GM10847 (cell line): ENCODE results near the gene JMY.

ENCODE experiments used
- POLR2A ChIP-seq: IDR thresholded peaks from 2 replicates; pipeline ENCODE4 v1.6.1; 2011; ENCODE audit not compliant: insufficient read length; ENCODE audit errors: extremely low read depth

JMY gene, protein sequence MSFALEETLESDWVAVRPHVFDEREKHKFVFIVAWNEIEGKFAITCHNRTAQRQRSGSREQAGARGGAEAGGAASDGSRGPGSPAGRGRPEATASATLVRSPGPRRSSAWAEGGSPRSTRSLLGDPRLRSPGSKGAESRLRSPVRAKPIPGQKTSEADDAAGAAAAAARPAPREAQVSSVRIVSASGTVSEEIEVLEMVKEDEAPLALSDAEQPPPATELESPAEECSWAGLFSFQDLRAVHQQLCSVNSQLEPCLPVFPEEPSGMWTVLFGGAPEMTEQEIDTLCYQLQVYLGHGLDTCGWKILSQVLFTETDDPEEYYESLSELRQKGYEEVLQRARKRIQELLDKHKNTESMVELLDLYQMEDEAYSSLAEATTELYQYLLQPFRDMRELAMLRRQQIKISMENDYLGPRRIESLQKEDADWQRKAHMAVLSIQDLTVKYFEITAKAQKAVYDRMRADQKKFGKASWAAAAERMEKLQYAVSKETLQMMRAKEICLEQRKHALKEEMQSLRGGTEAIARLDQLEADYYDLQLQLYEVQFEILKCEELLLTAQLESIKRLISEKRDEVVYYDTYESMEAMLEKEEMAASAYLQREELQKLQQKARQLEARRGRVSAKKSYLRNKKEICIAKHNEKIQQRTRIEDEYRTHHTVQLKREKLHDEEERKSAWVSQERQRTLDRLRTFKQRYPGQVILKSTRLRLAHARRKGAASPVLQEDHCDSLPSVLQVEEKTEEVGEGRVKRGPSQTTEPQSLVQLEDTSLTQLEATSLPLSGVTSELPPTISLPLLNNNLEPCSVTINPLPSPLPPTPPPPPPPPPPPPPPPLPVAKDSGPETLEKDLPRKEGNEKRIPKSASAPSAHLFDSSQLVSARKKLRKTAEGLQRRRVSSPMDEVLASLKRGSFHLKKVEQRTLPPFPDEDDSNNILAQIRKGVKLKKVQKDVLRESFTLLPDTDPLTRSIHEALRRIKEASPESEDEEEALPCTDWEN

DNA sequence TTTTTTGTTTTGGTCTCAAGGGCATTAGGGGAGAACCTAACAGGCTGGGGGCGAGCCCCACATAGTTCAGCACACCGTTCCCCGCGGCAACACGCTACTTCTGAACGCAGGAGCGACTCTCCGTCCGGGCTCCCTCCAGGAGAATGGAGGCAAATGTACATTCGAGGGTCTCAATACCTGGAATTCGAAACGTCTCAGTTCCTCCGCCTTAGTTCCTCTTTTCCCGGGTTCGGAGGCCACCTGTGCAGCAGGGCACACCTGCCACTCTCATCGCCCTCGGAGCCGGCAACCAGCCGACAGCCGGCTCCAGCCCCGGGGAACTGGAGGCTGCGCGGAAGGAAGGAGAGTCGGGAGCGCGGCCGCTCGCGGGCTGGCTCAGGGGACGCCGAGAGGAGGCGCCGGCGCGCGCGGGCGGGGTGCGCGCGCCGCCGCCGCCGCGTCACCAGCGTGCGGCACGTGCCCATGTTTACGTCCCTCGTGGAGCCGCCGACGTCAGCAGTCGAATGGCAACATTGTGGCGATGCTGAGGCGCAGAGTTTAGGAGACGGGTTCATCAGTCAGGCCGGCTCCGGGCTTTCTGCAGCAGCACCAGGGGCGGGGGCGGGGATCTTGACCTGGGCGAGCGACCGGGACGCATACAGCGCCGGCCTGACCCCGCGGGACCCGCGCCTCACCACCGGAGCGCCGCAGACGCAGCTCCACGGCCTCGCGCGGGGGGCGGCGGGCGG lies at the start of gene JMY:
Gene JMY, plus strand, starts transcription at position 498 of the 728 bp plus-strand sequence. CDS start 520 bp downstream, outside the sequence.
- TF ChIP-seq POLR2A = peak; percentile 77

DNA sequence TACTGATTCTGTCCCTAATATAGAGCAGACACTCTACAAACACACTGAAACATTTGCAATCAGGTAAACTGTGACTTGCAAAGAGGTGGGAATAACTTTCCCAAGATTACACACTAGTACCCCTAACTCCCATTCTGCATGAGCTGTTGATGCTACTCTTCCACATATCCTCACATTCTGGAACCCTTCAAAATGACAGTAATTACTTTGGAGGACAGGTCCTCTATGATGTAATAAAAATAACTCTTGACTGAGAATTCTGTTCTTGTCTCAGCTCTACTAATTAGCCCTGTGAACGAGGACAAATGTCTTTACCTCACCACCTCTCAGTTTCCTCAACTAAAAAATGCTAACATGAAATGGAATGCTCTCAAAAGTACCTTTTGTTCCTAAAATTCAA lies 49.5 kb upstream of the JMY start:
- no peak for TF ChIP-seq POLR2A

- no peak for TF ChIP-seq POLR2A
These were observed 46.3 kb upstream of the JMY start for GRCh38 chr5:79189439-79190234.

DNA sequence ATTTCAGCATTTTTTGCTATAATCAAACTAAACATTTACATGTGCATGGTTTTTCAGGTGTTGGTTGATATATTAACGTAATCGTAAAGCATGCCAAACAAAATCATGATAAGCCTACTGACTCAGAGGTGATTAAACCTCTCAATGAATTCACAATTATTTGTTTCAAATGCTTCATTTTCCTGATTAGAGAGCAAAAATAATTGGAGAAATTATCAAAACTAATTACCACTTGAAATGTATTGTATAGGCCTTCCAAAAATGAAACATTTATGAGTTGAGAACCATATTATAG lies 45.7 kb upstream of the JMY start:
- no peak for TF ChIP-seq POLR2A

- TF ChIP-seq POLR2A = no peak
These were observed 44.5 kb upstream of the JMY start for GRCh38 chr5:79191457-79191856.

DNA sequence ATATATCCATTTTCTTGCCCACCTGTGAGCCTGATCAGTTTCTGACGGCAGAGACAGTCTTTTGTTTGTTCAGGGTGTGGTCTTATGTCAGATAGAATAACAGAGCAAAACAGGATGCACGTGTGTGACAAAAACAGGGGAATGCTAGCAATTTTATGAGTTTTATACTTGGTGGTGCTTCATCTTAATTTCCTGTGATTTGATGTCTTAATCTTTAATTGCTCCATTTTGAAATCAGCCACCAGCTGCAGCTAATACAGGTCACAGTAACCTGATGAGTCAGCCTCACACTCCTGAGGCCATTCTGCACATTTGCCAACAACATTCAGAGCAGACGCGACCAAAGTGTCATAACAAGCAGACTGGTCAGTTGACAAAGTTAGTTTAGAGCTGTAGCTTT lies 42.3 kb upstream of the JMY start:
- no peak for TF ChIP-seq POLR2A

DNA sequence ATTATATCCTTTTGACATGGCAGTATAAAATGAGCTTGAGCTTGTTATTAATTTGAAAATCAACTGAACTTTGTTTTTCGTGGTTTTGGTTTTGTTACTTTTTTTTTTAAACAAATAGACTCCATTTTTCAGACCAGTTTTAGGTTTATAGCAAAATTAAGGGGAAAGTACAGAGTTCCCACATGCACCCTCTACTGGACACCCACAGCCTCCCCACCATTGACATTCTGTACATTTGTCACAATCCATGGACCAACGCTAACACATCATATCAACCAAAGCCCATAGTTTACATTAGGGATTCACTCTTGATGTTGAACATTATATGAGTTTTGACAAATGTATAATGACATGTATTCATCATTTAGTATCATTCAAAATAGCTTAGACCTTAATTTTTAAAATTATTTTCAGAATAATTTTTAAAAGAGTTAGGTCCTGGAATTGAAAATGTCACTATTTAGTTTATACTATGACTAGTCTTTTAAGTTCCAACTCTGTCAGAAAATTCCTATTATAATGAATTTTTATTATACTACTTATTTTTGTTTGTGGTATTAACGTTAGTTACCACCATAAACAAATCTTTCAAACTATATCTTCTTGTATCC lies 35.3 kb upstream of the JMY start:
- no peak for TF ChIP-seq POLR2A

GRCh38 chr5:79201206-79201605 lies 34.7 kb upstream of the JMY start:
- TF ChIP-seq POLR2A = no peak

GRCh38 chr5:79202076-79202475 lies 33.9 kb upstream of the JMY start:
- TF ChIP-seq POLR2A = no peak

DNA sequence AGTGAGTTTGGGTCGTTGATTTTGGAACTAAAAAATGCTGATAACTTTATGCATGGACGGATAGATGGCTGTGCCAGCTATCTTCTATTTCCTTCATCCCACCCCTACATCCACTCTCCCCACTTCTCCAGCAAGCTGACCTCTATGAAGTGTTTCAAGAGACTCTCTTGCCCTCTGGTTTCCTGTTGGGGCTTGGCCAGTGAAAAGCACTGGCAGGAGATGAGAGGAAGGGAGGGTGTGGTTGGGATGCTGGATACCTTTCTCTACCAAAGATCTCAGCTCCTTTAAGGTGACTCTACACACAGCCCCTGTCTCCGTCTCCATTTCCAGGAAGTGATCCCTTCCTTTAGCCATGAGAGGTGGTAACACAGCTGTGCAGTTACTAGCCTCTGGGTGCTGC lies 30.0 kb upstream of the JMY start:
- no peak for TF ChIP-seq POLR2A

DNA sequence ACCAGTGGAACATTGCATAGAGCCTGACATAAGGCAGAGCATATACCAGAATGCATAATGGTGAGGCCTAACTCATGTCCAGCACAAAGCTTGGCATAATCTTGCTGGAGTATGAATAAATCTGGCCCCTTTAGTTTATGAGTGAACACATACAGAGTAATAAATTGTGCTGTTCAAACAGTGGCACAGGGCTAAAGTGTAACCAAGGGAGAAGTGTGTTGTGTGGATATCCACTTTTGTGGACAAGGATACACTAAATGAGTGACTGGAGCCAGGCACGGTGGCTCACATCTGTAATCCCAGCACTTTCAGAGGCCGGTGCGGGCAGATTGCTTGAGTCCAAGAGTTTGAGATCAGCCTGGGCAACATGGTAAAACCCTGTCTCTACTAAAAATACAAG lies 29.4 kb upstream of the JMY start:
- no peak for TF ChIP-seq POLR2A

DNA sequence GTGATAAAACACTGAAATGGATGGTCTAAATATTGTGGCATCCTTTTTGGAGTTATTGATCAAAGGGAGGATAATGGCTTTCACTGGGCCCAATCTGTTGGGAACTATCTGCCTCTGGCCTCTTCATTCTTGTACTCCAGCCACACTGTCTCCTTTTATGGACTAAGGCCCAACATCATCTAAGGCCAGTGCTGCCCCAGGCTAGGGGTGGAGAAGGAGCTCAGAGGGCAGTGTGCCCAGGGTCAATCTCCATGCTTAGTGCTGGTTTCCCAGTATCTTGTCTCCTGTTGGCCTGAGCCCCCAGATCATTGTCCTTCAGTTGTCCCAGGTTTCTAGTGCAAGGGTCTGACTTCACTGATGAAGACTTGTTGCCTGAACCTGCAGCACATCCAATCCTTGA lies 26.4 kb upstream of the JMY start:
- no peak for TF ChIP-seq POLR2A

- TF ChIP-seq POLR2A = no peak
These were observed 11.5 kb upstream of the JMY start for GRCh38 chr5:79224286-79224984.

- no peak for TF ChIP-seq POLR2A
These were observed 10.9 kb upstream of the JMY start for GRCh38 chr5:79225026-79225425.
